ENCODE data around the gene TFEC. TPM values are rescaled to one million over a fixed set of nuclear protein-coding genes. Genes with fewer than 3 reads are reported as not detected.

The TFEC gene
- total RNA-seq, 2 donors from 2014 or later = 0.69 to 2.9 TPM

DNA sequence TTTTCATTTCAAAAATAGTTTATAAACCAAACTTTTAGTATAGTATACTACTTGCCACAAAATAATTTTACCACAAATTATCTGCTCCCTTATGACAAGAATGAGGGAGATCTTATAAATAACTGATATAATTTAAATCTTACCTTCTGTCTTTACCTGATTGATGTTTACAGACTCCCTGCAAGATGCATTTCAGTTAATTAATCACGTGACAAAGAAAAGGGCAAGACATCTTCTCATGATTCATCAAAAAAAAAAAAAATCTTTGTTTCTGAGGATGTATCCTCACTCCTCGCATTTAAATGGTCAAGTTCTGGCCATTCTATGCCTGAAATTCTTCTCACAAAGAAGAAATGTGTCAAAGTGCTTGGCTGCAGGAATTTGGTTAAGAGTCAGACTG lies 2.3 kb upstream of the TFEC start:
- H3K36me3 ChIP-seq = no peaks in the 10 kb centered on the region
- TF ChIP-seq, protein P1, sequence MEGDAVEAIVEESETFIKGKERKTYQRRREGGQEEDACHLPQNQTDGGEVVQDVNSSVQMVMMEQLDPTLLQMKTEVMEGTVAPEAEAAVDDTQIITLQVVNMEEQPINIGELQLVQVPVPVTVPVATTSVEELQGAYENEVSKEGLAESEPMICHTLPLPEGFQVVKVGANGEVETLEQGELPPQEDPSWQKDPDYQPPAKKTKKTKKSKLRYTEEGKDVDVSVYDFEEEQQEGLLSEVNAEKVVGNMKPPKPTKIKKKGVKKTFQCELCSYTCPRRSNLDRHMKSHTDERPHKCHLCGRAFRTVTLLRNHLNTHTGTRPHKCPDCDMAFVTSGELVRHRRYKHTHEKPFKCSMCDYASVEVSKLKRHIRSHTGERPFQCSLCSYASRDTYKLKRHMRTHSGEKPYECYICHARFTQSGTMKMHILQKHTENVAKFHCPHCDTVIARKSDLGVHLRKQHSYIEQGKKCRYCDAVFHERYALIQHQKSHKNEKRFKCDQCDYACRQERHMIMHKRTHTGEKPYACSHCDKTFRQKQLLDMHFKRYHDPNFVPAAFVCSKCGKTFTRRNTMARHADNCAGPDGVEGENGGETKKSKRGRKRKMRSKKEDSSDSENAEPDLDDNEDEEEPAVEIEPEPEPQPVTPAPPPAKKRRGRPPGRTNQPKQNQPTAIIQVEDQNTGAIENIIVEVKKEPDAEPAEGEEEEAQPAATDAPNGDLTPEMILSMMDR (IDR thresholded peaks at IDR 0.05) = no peak
- no peaks in the 10 kb centered on the region for H3K27me3 ChIP-seq
- no peak overlapping the region for H3K4me3 ChIP-seq
- H3K9me3 ChIP-seq = no peaks in the 10 kb centered on the region
- no peak overlapping the region for H3K27ac ChIP-seq
- H3K9ac ChIP-seq (ENCODE audit: low read depth in 2 of 2, low read length in 2 of 2) = no peak overlapping the region
- intact Hi-C loops (cut with DNase I) = no loop called here
- DNase-seq = no peak
- H3K4me1 ChIP-seq = no peaks in the 10 kb centered on the region

DNA sequence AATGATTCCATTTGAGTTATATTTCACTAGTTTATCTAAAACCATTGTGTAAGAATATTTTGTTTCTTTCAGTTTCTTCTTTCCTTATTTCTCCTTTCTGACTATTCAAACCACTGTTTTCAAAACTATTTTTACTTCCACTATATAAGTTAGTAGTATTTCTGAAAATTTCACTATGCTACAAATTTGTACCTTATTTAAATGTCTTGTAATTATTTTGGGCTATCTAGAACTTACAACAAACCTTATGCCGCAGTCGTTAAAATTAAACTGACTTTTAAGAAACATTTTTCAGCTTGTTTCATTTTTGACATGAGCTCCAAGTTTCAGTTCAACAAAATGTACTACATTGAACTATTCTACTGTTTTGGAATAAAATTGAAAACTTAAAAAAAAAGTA lies 1.8 kb downstream of the TFEC start:
- Histone ChIP-seq H3K9me3 (no peaks in the 10 kb centered on the region), H3K4me1 (no peaks in the 10 kb centered on the region), H3K27ac (no peak overlapping the region), H3K36me3 (no peaks in the 10 kb centered on the region), H3K4me3 (no peak overlapping the region), H3K27me3 (no peaks in the 10 kb centered on the region), H3K9ac (ENCODE audit: low read depth in 2 of 2, low read length in 2 of 2) (no peak overlapping the region)
- DNase-seq = no peak
- TF ChIP-seq, protein P1 (IDR thresholded peaks at IDR 0.05) = no peak
- intact Hi-C loops (cut with DNase I) = no loop called here

DNA sequence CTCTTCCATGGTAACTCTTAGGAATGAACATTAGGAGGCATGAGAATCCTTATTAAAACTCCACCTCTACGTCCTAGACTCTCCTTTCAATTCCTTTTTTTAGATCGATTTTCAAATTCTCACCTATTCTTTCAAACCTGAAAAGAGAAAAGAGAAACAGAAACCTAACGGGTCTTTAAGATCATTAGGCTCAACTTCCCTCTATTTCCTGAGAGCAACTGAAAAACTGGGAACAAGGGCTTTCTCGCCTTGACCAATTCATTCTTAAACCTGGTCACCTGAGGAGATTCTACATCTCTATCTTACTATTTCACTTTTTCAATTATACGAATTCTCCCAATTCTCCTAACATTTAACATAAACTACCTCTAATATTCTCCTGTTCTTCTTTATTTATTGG lies 2.8 kb downstream of the TFEC start:
- intact Hi-C loops (cut with DNase I) = no loop called here
- no peaks in the 10 kb centered on the region for H3K9me3 ChIP-seq
- no peak overlapping the region for H3K4me3 ChIP-seq
- no peaks in the 10 kb centered on the region for H3K4me1 ChIP-seq
- H3K27me3 ChIP-seq = no peaks in the 10 kb centered on the region
- TF ChIP-seq, protein P1 (IDR thresholded peaks at IDR 0.05) = no peak
- H3K36me3 ChIP-seq = no peaks in the 10 kb centered on the region
- H3K27ac ChIP-seq = no peak overlapping the region
- no peak overlapping the region for H3K9ac ChIP-seq (ENCODE audit: low read depth in 2 of 2, low read length in 2 of 2)
- DNase-seq = no peak

DNA sequence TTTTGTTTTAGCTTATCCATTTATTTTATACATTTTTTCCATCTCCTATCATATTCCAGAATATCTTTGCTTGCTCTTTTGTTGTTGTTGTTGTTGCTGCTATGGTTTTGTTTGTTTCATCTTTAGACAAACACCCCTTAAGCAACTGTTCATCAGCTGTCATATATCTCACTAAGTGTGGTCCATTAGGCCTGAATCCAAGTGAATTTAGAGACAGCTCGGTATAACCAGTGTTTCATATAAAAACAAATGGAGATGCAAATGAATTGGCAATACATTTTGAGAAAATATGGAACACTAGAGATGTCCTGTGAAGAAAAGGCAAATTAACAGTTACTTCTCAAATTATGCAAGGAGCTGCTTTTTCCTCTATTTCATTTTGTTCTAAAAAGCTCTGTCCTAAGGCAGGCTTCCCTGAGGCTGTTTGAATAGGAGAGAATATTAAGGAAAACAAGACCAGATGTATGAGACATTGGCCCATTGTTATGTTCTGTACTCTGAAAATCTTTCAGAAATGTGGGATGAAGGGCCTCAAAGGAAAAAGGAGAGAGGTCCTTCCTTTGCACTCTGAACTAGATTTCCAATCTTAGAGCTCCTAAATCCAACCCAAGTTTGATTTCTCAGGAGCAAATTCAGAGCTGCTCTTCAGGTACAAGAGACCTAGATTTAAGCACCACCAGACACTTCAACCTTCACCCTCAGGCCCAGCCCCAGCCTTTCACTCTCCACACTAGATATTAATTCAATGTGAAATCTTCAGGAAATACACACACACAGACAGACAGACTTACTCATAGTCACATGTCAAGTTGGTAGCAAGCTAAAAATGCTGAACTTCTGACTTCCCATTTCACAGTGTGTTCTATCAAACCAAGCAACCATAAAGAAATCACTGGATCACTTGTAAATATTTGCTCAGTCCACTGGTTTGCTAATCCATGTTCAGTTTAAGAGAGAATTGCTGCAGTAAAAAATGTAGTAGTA lies 5.4 kb downstream of the TFEC start:
- no peaks in the 10 kb centered on the region for H3K9me3 ChIP-seq
- no peak overlapping the region for H3K9ac ChIP-seq (ENCODE audit: low read depth in 2 of 2, low read length in 2 of 2)
- DNase-seq = no peak
- intact Hi-C loops (cut with DNase I) = no loop called here
- H3K36me3 ChIP-seq = no peaks in the 10 kb centered on the region
- H3K27ac ChIP-seq = no peak overlapping the region
- TF ChIP-seq, protein P1 (IDR thresholded peaks at IDR 0.05) = no peak
- no peaks in the 10 kb centered on the region for H3K4me1 ChIP-seq
- no peak overlapping the region for H3K4me3 ChIP-seq
- H3K27me3 ChIP-seq = no peaks in the 10 kb centered on the region

DNA sequence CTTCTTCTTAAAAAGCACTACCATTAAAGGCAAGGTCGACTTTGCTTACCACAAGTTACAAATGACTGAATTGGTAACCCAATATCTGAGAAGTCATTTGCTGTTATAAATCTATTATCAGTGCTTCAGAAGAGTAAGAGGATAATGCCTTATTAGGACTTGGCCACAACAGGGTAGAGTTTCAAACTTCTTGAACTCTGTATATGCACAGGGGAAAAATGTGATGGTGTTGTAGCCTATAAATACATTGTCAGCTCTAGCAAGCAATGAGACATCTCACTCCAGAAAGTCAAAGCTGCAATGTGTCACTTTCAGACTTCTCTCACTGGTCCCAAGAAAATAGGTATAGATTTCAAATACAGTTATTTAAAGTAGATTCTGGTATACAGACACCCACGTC lies 9.3 kb downstream of the TFEC start:
- no peak overlapping the region for H3K9ac ChIP-seq (ENCODE audit: low read depth in 2 of 2, low read length in 2 of 2)
- H3K9me3 ChIP-seq = no peaks in the 10 kb centered on the region
- intact Hi-C loops (cut with DNase I) = no loop called here
- H3K27me3 ChIP-seq = no peaks in the 10 kb centered on the region
- H3K4me1 ChIP-seq = no peaks in the 10 kb centered on the region
- H3K4me3 ChIP-seq = no peak overlapping the region
- TF ChIP-seq, protein P1 (IDR thresholded peaks at IDR 0.05) = no peak
- H3K36me3 ChIP-seq = no peaks in the 10 kb centered on the region
- no peak for DNase-seq
- H3K27ac ChIP-seq = no peak overlapping the region
